Testis (tissue), 3 donors: ENCODE results near the gene SSH3. TPM values are rescaled to one million over a fixed set of nuclear protein-coding genes. Genes with fewer than 3 reads are reported as not detected.

ENCODE experiments used
- DNase-seq: peaks from one replicate; pipeline ENCODE4 v3.0.0-alpha.2; 2019
- H3K27ac ChIP-seq, 2 donors: fragments of 200-600 bp; sonication (generic); one replicate each; pipeline ENCODE4 v1.5.1; 2019
- H3K27me3 ChIP-seq: fragments of 200-600 bp; sonication (generic); one replicate; pipeline ENCODE4 v1.5.1; 2019
- H3K36me3 ChIP-seq: fragments of 200-600 bp; sonication (generic); one replicate; pipeline ENCODE4 v1.5.1; 2017; ENCODE audit warnings: low read depth; ENCODE audit errors: missing control alignments
- H3K4me1 ChIP-seq: fragments of 200-600 bp; sonication (generic); one replicate; pipeline ENCODE4 v1.5.1; 2019
- H3K4me3 ChIP-seq, 2 donors: fragments of 200-600 bp; sonication (generic); one replicate each; pipeline ENCODE4 v1.5.1; 2017 to 2019
- H3K9me3 ChIP-seq: fragments of 200-600 bp; sonication (generic); one replicate; pipeline ENCODE4 v1.5.1; 2017
- POLR2A ChIP-seq: fragments of 450-650 bp; IDR thresholded peaks from one replicate; pipeline ENCODE4 v1.6.1; 2017; ENCODE audit warnings: antibody characterized with exemption, mild to moderate bottlenecking, moderate library complexity
- WGBS, 2 donors: methylation state at CpG; one replicate each; pipeline ENCODE4 v1.1.5; 2018; 5-methylcytosine and 5-hydroxymethylcytosine counted together
- intact Hi-C: fragments of 100-400 bp; cut with DNase I; formaldehyde crosslinking; loops from one replicate; pipeline ENCODE4 v1.15.1; 2023; ENCODE audit warnings: low total_unique reads
- polyA plus RNA-seq: library from polyadenylated mRNA; stranded (reverse); fragments of 350-450 nt; fragmentation: Illumina TruSeq; extraction: RNeasy Lipid Tissue Mini Kit (QIAGEN cat#74804); gene quantifications from one replicate; pipeline ENCODE4 v1.2.3, GENCODE V29; 2014; ENCODE audit warnings: low read depth, low replicate concordance; ENCODE audit not compliant: insufficient read depth
- total RNA-seq, 2 donors: library from RNA; depleted of rRNA; stranded (reverse); fragments of >200 nt; gene quantifications; one replicate each; pipeline ENCODE4 v1.2.3, GENCODE V29; 2016
- TF ChIP-seq, protein P1 (sequence below), 3 experiments: fragments of 450-650 bp in 2 of 3; fragments of 200-600 bp in 1 of 3; sonication (generic) in 1 of 3; IDR thresholded peaks; one replicate each; pipeline ENCODE4 v1.5.1; 2016 to 2019; ENCODE audit warnings: antibody characterized with exemption in 3 of 3, mild to moderate bottlenecking in 2 of 3, moderate library complexity in 1 of 3

SSH3 gene
- total and polyA plus RNA-seq, 3 donors from 2014 or later = 6.9 to 9.8 (median 8.6) TPM

DNA sequence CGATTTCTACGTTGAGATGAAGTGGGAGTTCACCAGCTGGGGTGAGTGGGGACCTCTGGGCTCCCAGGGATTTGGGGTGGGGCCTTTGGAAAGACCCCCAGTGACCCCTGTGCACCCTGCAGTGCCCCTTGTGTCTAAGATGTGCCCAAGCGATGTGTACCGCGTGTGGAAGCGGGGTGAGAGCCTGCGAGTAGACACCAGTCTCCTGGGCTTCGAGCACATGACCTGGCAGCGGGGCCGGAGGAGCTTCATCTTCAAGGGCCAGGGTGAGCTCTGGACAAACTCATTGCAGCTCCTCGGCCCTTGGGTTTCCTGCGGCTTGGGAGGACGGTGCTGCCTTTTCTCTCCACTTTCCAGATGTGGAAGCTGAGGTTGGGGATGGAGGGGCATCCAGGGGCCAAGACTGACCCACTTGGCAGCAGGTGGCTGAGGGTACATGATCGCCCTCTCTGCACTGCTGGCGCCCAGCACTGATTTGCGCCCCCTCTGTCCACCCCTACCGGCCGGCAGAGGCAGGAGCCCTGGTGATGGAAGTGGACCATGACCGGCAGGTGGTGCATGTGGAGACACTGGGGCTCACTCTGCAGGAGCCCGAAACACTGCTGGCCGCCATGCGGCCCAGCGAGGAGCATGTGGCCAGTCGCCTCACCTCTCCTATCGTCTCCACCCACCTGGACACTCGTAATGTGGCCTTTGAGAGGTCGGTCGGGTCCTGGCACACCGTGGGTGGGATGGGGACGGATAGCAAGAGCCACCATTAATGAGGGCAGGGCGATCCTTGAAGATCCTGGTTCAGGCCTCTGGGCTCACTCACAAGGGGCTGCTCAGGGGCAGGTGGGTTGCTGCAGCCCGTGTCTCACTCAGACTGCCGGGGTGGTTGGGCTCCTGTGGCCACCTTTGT lies 11.6 kb upstream of the SSH3 start:
- Histone ChIP-seq H3K9me3 (no peaks in the 10 kb centered on the region), H3K27me3 (no peaks in the 10 kb centered on the region), H3K4me1 (peaks cover 22% of the 10 kb centered on the region), H3K4me3 (no peak overlapping the region), H3K36me3 (no peaks in the 10 kb centered on the region), H3K27ac (no peak overlapping the region)
- TF ChIP-seq, protein P1, sequence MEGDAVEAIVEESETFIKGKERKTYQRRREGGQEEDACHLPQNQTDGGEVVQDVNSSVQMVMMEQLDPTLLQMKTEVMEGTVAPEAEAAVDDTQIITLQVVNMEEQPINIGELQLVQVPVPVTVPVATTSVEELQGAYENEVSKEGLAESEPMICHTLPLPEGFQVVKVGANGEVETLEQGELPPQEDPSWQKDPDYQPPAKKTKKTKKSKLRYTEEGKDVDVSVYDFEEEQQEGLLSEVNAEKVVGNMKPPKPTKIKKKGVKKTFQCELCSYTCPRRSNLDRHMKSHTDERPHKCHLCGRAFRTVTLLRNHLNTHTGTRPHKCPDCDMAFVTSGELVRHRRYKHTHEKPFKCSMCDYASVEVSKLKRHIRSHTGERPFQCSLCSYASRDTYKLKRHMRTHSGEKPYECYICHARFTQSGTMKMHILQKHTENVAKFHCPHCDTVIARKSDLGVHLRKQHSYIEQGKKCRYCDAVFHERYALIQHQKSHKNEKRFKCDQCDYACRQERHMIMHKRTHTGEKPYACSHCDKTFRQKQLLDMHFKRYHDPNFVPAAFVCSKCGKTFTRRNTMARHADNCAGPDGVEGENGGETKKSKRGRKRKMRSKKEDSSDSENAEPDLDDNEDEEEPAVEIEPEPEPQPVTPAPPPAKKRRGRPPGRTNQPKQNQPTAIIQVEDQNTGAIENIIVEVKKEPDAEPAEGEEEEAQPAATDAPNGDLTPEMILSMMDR (IDR thresholded peaks at IDR 0.05) = no peak
- no peak for TF ChIP-seq POLR2A
- 93 to 94% methylated on average over 25 to 33 of the region's 33 CpGs for WGBS, 2 donors
- intact Hi-C loops = no loop called here
- DNase-seq = no peak

DNA sequence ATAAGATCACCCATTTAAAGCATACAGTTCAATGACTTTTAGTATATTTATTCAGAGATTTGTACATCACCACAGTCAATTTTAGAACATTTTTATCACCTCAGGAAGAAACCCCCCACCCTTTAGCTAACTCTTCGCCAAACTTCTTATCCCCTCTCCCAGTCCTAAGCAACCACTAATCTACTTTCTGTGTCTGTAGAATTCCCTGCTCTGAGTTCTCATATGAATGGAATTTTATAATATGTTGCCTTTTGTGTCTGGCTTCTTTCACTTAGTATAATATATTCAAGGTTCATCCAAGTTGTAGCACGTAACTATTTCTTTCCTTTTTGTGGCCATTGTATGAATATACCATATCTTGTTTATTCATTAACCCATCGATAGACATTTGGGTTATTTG lies 10.7 kb upstream of the SSH3 start:
- no peaks in the 10 kb centered on the region for H3K9me3 ChIP-seq
- WGBS, 2 donors = 48 to 51% methylated on average over 3 of the region's 3 CpGs
- H3K27ac ChIP-seq = no peak overlapping the region
- intact Hi-C loops = no loop called here
- H3K4me1 ChIP-seq = peaks cover 14% of the 10 kb centered on the region
- no peaks in the 10 kb centered on the region for H3K36me3 ChIP-seq
- no peak overlapping the region for H3K4me3 ChIP-seq
- DNase-seq = no peak
- TF ChIP-seq POLR2A = no peak
- TF ChIP-seq, protein P1 (IDR thresholded peaks at IDR 0.05) = no peak
- H3K27me3 ChIP-seq = no peaks in the 10 kb centered on the region

DNA sequence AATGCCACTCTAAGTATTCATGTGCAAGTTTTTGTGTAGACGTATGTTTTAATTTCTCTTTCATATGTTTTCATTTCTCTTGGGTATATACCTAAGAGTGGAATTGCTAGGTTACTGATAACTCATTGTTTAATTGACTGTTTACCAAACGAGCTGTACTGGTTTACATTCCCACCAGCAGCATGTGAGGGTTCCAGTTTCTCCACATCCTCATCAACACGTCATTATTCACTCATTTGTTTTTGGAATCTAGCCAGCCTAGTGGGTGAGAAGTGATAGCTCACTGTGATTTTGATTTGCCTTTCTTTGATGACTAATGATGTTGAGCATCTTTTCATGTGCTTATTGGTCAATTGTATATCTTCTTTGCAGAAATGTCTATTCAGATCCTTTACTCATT lies 10.2 kb upstream of the SSH3 start:
- intact Hi-C loops = no loop called here
- H3K27me3 ChIP-seq = no peaks in the 10 kb centered on the region
- H3K9me3 ChIP-seq = no peaks in the 10 kb centered on the region
- no peak for TF ChIP-seq POLR2A
- TF ChIP-seq, protein P1 (IDR thresholded peaks at IDR 0.05) = no peak
- no peak overlapping the region for H3K4me3 ChIP-seq
- WGBS, 2 donors = 66 to 72% methylated on average over 3 of the region's 3 CpGs
- DNase-seq = no peak
- peaks cover 10% of the 10 kb centered on the region for H3K4me1 ChIP-seq
- H3K27ac ChIP-seq = no peak overlapping the region
- no peaks in the 10 kb centered on the region for H3K36me3 ChIP-seq

DNA sequence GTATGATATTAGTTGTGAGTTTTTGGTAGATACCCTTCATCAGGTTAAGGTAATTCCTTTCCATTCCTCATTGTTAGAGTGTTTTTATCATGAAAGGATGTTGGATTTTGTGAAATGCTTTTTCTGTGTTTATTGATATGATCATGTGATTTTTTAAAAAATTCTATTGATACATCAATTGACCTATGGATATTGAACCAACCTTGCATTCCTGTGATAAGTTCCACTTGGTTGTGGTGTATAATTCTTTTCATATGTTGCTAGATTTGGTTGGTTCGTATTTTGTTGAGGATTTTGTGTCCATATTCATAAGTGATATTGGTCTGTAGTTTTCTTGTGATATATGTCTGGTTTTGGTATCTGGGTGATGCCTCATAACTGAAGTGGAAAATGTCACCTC lies 7.5 kb upstream of the SSH3 start:
- no peaks in the 10 kb centered on the region for H3K27me3 ChIP-seq
- no peaks in the 10 kb centered on the region for H3K9me3 ChIP-seq
- no peak overlapping the region for H3K4me3 ChIP-seq
- intact Hi-C loops = no loop called here
- no peaks in the 10 kb centered on the region for H3K36me3 ChIP-seq
- H3K27ac ChIP-seq = no peak overlapping the region
- WGBS, 2 donors = 97 to 100% methylated on average over 1 of the region's 1 CpG
- TF ChIP-seq POLR2A = no peak
- TF ChIP-seq, protein P1 (IDR thresholded peaks at IDR 0.05) = no peak
- no peaks in the 10 kb centered on the region for H3K4me1 ChIP-seq
- DNase-seq = no peak

DNA sequence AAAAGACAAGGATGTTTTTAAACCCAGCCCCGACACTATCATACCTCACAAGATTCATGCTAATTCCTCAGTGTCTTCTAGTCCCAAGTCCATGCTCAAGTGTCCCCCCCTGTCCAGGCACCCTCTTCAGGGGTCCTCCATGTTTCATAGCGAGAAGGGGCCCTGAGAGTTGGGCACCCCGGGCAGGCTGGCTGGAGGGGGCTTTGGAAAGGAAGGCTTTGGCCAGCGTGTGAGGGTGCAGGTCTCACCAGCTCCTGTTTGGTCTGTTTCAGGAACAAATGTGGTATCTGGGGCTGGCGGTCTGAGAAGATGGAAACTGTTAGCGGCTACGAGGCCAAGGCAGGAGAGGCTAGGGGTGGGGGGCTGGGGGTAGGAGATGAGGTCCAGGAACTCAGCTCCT lies 4.5 kb upstream of the SSH3 start:
- no peak overlapping the region for H3K4me3 ChIP-seq
- H3K36me3 ChIP-seq = no peaks in the 10 kb centered on the region
- no peaks in the 10 kb centered on the region for H3K9me3 ChIP-seq
- TF ChIP-seq POLR2A = no peak
- TF ChIP-seq, protein P1 (IDR thresholded peaks at IDR 0.05) = no peak
- no peak overlapping the region for H3K27ac ChIP-seq
- peaks cover 11% of the 10 kb centered on the region for H3K4me1 ChIP-seq
- no peak for DNase-seq
- intact Hi-C loops = no loop called here
- WGBS, 2 donors = 96% methylated on average over 7 of the region's 7 CpGs
- H3K27me3 ChIP-seq = no peaks in the 10 kb centered on the region
